HG02884 (cell line): ENCODE results near the gene GOLGA3.
"Not testable (repeated sequence)": the region's sequence is repeated elsewhere in the genome, so short reads cannot be mapped to it uniquely, and the experiment has no call there.

Source experiments
- ATAC-seq: cut with Tn5 transposase; IDR thresholded peaks from one replicate; pipeline ENCODE4 v1.9.1; 2021; ENCODE audit warnings: mild to moderate bottlenecking, moderate library complexity; ENCODE audit not compliant: unreplicated experiment

Gene GOLGA3

GRCh38 chr12:132818562-132818961 is 10.1 kb downstream of the GOLGA3 start:
- ATAC-seq, result no peak

GRCh38 chr12:132814232-132814631 is 14.4 kb downstream of the GOLGA3 start:
- no peak for ATAC-seq

DNA sequence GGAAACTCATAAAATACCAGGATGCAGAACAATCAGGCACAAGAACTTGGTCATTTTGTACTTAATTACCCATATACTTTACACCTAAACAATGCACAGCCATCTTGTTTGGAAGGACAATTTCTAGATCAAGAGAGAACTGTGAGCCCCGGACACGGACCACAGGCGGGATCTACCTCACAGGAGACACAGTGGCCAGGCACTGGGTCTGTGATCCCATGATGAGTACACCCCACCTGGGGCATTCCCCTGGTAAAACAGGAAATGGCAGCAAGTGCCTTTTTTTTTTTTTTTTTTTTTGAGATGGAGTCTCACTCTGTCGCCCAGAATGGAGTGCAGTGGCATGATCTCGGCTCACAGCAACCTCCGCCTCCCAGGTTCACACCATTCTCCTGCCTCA is 15.2 kb downstream of the GOLGA3 start:
- no peak for ATAC-seq

- ATAC-seq, result no peak
Observed at GRCh38 chr12:132812631-132813305, 15.9 kb downstream of the GOLGA3 start.

DNA sequence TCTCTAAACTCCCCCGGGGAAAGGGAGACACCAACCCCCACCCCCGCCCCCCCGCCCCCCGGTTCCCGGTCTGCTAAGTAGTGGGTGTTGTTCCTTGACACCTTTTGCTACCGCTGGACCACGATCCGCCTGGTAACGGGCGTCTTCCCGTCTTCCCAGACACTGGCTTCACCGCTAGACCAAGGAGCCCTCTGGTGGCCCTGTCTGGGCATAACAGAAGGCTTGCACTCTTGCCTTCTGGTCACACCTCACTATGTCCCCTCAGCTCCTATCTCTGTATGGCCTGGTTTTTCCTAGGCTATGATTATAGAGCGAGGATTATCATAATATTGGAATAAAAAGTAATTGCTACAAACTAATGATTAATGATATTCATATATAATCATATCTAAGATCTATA is 19.3 kb downstream of the GOLGA3 start:
- not testable (repeated sequence) for ATAC-seq

GRCh38 chr12:132807295-132808092 is 21.2 kb downstream of the GOLGA3 start:
- no peak for ATAC-seq

GRCh38 chr12:132806857-132807256 is 21.8 kb downstream of the GOLGA3 start:
- ATAC-seq, result no peak

GRCh38 chr12:132804426-132804861 is 24.2 kb downstream of the GOLGA3 start:
- ATAC-seq, result no peak

DNA sequence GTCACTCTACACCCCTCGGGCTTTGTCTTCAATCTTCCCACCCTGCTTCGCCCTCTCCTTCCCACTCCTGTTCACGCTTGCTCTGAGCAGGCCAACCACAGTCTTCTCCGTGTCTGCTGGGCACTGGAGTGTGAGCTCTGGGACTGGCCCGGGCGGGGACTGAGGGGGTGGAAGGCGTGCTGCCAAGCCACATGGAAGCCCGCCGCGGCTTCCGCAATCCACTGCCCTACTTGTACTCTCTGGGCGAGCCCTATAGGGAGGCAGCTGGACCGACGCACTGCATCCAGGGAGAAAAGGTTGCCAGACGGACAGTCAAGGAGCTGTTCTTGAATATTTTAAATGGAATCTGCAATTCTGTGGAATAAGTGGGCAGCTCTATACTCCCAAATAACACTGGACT is 24.8 kb downstream of the GOLGA3 start:
- no peak for ATAC-seq

GRCh38 chr12:132803125-132803524 is 25.5 kb downstream of the GOLGA3 start:
- no peak for ATAC-seq

DNA sequence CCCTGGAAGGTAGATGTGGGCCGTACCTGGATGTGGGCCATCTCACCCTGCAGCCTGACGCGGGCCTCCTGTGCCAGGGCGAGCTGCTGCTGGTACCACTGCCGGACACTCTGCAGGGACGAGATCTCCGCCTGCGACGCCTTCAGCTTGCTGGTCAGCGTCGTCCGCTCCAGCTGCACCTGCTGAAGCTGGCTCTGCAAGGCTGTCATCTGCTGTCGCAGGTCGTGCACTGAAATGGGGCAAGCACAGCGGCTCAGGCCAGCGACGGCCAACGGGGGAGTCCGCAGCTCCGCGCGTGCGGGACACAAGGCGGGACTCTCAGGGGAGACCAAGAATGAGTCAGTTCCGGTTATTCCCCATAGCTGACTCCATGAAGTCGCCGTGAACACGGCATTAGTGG is 26.9 kb downstream of the GOLGA3 start:
- no peak for ATAC-seq

GRCh38 chr12:132798836-132799235 is 29.8 kb downstream of the GOLGA3 start:
- no peak for ATAC-seq

GRCh38 chr12:132797820-132798570 is 30.7 kb downstream of the GOLGA3 start:
- no peak for ATAC-seq

GRCh38 chr12:132795847-132796246 is 32.8 kb downstream of the GOLGA3 start:
- ATAC-seq, result no peak

DNA sequence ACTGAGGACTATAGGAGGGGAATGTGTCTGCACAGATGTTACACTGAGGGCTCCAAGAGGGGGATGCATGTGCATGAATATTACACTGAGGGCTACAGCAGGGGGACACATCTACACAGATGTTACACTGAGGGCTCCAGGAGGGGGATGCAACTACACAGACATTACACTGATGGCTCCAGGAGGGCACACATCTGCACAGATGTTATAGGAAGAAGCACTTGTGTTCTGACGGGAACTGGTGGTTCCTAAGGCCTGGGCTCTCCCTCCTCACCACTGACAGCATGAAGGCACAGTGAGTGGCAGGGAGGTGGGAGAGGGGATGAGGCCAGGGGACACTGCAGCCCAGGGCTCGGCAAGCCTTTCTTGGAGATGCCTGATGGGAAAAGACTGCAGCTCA is 36.7 kb downstream of the GOLGA3 start:
- ATAC-seq, result not testable (repeated sequence)

- ATAC-seq, result no peak
Observed at GRCh38 chr12:132789099-132789471, 39.6 kb downstream of the GOLGA3 start.

- no peak for ATAC-seq
Observed at GRCh38 chr12:132788375-132789098, 40.1 kb downstream of the GOLGA3 start.

DNA sequence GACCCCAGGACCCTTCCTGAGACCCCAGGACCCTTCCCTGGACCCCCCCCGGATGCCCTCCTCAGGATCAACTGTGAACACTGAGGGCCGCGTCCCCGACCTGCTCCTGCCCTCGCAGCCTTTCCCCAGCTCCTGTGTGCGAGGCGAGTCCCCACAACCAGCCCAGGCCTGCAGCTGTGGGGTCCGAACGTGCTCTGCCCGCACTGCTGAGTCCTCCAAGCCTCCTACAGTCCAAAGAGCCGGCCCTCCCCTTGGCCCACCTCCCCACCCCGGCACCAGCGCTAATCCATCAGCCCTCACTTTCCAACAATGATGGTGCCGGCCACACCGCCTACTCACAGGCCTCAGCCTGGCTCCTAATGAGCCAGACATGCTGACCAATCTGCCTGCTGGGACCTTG is 40.8 kb downstream of the GOLGA3 start:
- no peak for ATAC-seq

GRCh38 chr12:132786192-132786591 is 42.5 kb downstream of the GOLGA3 start:
- ATAC-seq, result no peak

- ATAC-seq, result no peak
Observed at GRCh38 chr12:132784580-132784979, 44.1 kb downstream of the GOLGA3 start.

GRCh38 chr12:132783917-132784531 is 44.6 kb downstream of the GOLGA3 start:
- no peak for ATAC-seq
